ENCODE data around the gene ADCY4. TPM values are rescaled to one million over a fixed set of nuclear protein-coding genes. Genes with fewer than 3 reads are reported as not detected.

Gene ADCY4
- total RNA-seq, 1 experiment from 2014 or later: 1.1 TPM

DNA sequence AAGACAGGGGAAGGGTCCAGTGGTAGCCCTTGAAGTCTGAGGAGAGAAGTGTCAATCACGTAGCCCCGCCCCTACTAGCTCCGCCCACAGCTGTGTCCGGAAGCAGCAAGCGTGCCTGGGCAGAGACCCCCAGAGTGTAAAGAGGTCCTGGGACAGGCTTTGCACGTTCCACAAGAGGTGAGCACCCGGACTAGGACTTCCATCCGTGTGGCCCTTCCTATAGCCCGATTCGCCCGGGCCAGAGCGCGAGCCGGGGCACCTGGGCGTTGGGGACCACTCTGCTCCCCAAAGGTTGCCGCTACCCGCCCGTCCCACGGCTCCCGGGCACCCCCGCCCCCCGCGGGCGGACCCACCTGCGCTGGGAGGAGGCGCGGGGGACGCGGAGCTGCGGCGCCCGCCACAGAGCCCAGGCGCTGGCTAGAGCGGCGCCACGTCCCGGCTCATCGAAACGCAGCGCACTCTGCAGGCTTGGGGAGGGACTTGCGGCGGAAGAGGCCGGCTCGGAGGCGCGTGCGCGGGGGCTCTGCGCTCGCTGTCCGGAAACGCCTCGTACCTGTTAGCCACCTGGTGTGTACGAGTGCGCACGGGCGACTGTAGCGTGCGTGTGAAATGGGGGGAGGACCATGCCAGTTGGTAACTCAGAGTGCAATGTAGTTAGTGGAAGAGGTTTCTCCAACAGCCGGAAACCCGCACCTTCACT is 63.6 kb downstream of the ADCY4 start, which contains the start of gene RABGGTA (continued):
- TF ChIP-seq ATF1 (CRISPR knock-in tag; IDR thresholded peaks at IDR 0.05) (no peak), KAT7 (CRISPR knock-in tag; IDR thresholded peaks at IDR 0.05; ENCODE audit: borderline replicate concordance) (0 out of 2 replicates have a peak, but pooled peaks have one; percentile 60), RELA (CRISPR knock-in tag; IDR thresholded peaks at IDR 0.05; ENCODE audit: borderline replicate concordance) (peak; percentile 69; the same call in 1 of the 2 replicates), CBFB (CRISPR knock-in tag; IDR thresholded peaks at IDR 0.05; ENCODE audit: low read depth) (no peak), ZNF396 (CRISPR knock-in tag; IDR thresholded peaks at IDR 0.05; ENCODE audit: borderline replicate concordance) (no peak)
- TF ChIP-seq, protein P1, sequence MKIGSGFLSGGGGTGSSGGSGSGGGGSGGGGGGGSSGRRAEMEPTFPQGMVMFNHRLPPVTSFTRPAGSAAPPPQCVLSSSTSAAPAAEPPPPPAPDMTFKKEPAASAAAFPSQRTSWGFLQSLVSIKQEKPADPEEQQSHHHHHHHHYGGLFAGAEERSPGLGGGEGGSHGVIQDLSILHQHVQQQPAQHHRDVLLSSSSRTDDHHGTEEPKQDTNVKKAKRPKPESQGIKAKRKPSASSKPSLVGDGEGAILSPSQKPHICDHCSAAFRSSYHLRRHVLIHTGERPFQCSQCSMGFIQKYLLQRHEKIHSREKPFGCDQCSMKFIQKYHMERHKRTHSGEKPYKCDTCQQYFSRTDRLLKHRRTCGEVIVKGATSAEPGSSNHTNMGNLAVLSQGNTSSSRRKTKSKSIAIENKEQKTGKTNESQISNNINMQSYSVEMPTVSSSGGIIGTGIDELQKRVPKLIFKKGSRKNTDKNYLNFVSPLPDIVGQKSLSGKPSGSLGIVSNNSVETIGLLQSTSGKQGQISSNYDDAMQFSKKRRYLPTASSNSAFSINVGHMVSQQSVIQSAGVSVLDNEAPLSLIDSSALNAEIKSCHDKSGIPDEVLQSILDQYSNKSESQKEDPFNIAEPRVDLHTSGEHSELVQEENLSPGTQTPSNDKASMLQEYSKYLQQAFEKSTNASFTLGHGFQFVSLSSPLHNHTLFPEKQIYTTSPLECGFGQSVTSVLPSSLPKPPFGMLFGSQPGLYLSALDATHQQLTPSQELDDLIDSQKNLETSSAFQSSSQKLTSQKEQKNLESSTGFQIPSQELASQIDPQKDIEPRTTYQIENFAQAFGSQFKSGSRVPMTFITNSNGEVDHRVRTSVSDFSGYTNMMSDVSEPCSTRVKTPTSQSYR (CRISPR knock-in tag; IDR thresholded peaks at IDR 0.05): no peak
- TF ChIP-seq, protein P2, sequence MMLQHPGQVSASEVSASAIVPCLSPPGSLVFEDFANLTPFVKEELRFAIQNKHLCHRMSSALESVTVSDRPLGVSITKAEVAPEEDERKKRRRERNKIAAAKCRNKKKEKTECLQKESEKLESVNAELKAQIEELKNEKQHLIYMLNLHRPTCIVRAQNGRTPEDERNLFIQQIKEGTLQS (CRISPR knock-in tag; conservative IDR thresholded peaks at IDR 0.05): no peak
- TF ChIP-seq, protein P3, sequence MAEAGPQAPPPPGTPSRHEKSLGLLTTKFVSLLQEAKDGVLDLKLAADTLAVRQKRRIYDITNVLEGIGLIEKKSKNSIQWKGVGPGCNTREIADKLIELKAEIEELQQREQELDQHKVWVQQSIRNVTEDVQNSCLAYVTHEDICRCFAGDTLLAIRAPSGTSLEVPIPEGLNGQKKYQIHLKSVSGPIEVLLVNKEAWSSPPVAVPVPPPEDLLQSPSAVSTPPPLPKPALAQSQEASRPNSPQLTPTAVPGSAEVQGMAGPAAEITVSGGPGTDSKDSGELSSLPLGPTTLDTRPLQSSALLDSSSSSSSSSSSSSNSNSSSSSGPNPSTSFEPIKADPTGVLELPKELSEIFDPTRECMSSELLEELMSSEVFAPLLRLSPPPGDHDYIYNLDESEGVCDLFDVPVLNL (CRISPR knock-in tag; IDR thresholded peaks at IDR 0.05; ENCODE audit: borderline replicate concordance, low read depth): 0 out of 2 replicates have a peak, but pooled peaks have one; percentile 62
- TF ChIP-seq, protein P4, sequence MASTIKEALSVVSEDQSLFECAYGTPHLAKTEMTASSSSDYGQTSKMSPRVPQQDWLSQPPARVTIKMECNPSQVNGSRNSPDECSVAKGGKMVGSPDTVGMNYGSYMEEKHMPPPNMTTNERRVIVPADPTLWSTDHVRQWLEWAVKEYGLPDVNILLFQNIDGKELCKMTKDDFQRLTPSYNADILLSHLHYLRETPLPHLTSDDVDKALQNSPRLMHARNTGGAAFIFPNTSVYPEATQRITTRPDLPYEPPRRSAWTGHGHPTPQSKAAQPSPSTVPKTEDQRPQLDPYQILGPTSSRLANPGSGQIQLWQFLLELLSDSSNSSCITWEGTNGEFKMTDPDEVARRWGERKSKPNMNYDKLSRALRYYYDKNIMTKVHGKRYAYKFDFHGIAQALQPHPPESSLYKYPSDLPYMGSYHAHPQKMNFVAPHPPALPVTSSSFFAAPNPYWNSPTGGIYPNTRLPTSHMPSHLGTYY (CRISPR knock-in tag; IDR thresholded peaks at IDR 0.05): no peak
- TF ChIP-seq, protein P5, sequence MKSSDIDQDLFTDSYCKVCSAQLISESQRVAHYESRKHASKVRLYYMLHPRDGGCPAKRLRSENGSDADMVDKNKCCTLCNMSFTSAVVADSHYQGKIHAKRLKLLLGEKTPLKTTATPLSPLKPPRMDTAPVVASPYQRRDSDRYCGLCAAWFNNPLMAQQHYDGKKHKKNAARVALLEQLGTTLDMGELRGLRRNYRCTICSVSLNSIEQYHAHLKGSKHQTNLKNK (CRISPR knock-in tag; IDR thresholded peaks at IDR 0.05): 0 out of 2 replicates have a peak, but pooled peaks have one; percentile 68
- TF ChIP-seq, protein P6, sequence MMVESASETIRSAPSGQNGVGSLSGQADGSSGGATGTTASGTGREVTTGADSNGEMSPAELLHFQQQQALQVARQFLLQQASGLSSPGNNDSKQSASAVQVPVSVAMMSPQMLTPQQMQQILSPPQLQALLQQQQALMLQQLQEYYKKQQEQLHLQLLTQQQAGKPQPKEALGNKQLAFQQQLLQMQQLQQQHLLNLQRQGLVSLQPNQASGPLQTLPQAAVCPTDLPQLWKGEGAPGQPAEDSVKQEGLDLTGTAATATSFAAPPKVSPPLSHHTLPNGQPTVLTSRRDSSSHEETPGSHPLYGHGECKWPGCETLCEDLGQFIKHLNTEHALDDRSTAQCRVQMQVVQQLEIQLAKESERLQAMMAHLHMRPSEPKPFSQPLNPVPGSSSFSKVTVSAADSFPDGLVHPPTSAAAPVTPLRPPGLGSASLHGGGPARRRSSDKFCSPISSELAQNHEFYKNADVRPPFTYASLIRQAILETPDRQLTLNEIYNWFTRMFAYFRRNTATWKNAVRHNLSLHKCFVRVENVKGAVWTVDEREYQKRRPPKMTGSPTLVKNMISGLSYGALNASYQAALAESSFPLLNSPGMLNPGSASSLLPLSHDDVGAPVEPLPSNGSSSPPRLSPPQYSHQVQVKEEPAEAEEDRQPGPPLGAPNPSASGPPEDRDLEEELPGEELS (CRISPR knock-in tag; IDR thresholded peaks at IDR 0.05): peak; percentile 81; the same call in 1 of the 2 replicates
- TF ChIP-seq, protein P7, sequence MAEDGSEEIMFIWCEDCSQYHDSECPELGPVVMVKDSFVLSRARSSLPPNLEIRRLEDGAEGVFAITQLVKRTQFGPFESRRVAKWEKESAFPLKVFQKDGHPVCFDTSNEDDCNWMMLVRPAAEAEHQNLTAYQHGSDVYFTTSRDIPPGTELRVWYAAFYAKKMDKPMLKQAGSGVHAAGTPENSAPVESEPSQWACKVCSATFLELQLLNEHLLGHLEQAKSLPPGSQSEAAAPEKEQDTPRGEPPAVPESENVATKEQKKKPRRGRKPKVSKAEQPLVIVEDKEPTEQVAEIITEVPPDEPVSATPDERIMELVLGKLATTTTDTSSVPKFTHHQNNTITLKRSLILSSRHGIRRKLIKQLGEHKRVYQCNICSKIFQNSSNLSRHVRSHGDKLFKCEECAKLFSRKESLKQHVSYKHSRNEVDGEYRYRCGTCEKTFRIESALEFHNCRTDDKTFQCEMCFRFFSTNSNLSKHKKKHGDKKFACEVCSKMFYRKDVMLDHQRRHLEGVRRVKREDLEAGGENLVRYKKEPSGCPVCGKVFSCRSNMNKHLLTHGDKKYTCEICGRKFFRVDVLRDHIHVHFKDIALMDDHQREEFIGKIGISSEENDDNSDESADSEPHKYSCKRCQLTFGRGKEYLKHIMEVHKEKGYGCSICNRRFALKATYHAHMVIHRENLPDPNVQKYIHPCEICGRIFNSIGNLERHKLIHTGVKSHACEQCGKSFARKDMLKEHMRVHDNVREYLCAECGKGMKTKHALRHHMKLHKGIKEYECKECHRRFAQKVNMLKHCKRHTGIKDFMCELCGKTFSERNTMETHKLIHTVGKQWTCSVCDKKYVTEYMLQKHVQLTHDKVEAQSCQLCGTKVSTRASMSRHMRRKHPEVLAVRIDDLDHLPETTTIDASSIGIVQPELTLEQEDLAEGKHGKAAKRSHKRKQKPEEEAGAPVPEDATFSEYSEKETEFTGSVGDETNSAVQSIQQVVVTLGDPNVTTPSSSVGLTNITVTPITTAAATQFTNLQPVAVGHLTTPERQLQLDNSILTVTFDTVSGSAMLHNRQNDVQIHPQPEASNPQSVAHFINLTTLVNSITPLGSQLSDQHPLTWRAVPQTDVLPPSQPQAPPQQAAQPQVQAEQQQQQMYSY (CRISPR knock-in tag; IDR thresholded peaks at IDR 0.05): peak; percentile 48
- TF ChIP-seq, protein P8, sequence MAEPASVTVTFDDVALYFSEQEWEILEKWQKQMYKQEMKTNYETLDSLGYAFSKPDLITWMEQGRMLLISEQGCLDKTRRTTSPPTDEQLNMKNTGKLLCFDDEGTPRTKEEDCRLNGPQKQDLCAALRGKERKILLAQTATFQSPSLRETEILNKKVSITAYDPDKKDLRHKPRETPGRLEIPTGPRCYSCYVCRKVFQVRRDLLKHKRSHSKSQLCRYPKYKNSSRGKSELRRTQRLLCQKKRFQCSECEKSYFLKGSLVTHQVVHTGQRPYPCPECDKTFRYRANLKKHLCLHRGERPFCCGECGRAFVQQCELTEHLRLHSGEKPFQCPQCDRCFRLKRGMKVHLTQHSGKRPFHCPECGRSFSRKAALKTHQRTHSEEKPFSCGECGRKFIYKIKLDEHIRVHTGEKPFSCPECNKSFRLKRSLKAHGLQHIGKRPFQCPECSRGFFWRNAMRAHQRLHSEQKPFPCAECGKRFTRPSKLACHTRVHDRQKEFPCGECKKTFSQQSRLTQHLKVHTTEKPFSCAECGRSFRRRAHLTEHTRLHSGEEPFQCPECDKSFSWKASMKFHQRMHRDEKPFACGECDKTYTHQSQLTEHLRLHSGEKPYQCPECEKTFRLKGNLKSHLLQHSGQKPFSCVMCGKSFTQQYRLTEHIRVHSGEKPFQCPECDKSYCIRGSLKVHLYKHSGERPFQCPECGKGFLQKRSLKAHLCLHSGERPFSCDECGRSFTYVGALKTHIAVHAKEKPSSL (CRISPR knock-in tag; conservative IDR thresholded peaks at IDR 0.05): no peak
- TF ChIP-seq, protein P9, sequence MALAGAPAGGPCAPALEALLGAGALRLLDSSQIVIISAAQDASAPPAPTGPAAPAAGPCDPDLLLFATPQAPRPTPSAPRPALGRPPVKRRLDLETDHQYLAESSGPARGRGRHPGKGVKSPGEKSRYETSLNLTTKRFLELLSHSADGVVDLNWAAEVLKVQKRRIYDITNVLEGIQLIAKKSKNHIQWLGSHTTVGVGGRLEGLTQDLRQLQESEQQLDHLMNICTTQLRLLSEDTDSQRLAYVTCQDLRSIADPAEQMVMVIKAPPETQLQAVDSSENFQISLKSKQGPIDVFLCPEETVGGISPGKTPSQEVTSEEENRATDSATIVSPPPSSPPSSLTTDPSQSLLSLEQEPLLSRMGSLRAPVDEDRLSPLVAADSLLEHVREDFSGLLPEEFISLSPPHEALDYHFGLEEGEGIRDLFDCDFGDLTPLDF (CRISPR knock-in tag; IDR thresholded peaks at IDR 0.05): no peak
- TF ChIP-seq, protein P10, sequence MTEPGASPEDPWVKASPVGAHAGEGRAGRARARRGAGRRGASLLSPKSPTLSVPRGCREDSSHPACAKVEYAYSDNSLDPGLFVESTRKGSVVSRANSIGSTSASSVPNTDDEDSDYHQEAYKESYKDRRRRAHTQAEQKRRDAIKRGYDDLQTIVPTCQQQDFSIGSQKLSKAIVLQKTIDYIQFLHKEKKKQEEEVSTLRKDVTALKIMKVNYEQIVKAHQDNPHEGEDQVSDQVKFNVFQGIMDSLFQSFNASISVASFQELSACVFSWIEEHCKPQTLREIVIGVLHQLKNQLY (CRISPR knock-in tag; IDR thresholded peaks at IDR 0.05): no peak
- TF ChIP-seq, protein P11, sequence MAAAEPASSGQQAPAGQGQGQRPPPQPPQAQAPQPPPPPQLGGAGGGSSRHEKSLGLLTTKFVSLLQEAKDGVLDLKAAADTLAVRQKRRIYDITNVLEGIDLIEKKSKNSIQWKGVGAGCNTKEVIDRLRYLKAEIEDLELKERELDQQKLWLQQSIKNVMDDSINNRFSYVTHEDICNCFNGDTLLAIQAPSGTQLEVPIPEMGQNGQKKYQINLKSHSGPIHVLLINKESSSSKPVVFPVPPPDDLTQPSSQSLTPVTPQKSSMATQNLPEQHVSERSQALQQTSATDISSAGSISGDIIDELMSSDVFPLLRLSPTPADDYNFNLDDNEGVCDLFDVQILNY (CRISPR knock-in tag; IDR thresholded peaks at IDR 0.05): peak; percentile 76; the same call in 1 of the 2 replicates

Data from WTC11 (cell line).